Naive B cell (primary cell): ENCODE data around the gene DDX41. TPM values are rescaled to one million over a fixed set of nuclear protein-coding genes. Genes with fewer than 3 reads are reported as not detected.
A peak's percentile ranks its signal among the peaks of the same experiment; 100 is the strongest.

Experiments used
- ATAC-seq, 2 donors: fragments of 150-1000 bp; cut with Tn5 transposase; 2 replicates each; pipeline ENCODE4 v1.10.0; 2021; ENCODE audit warnings: low read depth in 2 of 2, mild to moderate bottlenecking in 2 of 2, moderate library complexity in 2 of 2
- DNase-seq: peaks from one replicate; pipeline ENCODE4 v3.0.0; 2022
- H3K27ac Mint-ChIP-seq, 6 donors: one replicate each; pipeline ENCODE4 v1.8.0; 2020 to 2022; ENCODE audit warnings: mild to moderate bottlenecking in 6 of 6, mixed read lengths in 6 of 6, moderate library complexity in 5 of 6, inconsistent platforms in 2 of 6
- H3K27me3 Mint-ChIP-seq, 3 donors: one replicate each; pipeline ENCODE4 v1.8.0; 2021 to 2022; ENCODE audit warnings: mixed read lengths in 3 of 3, mild to moderate bottlenecking in 1 of 3
- H3K36me3 Mint-ChIP-seq, 2 donors: one replicate each; pipeline ENCODE4 v1.8.0; 2020 to 2022; ENCODE audit warnings: mixed read lengths in 2 of 2, inconsistent platforms in 1 of 2, mild to moderate bottlenecking in 1 of 2
- H3K4me1 Mint-ChIP-seq, 3 donors: one replicate each; pipeline ENCODE4 v1.8.0; 2020 to 2022; ENCODE audit warnings: mixed read lengths in 3 of 3, inconsistent platforms in 1 of 3, mild to moderate bottlenecking in 1 of 3, moderate library complexity in 1 of 3
- H3K4me3 Mint-ChIP-seq, 8 donors: one replicate each; pipeline ENCODE4 v1.8.0; 2020 to 2022; ENCODE audit warnings: mild to moderate bottlenecking in 8 of 8, mixed read lengths in 8 of 8, moderate library complexity in 8 of 8, inconsistent platforms in 2 of 8
- H3K9me3 Mint-ChIP-seq, 7 donors: one replicate each; pipeline ENCODE4 v1.8.0; 2020 to 2022; ENCODE audit warnings: mixed read lengths in 7 of 7, mild to moderate bottlenecking in 5 of 7, inconsistent platforms in 2 of 7, moderate library complexity in 1 of 7
- polyA plus RNA-seq, 6 donors: library from polyadenylated mRNA; unstranded; fragments of 300-500 nt; fragmentation: Illumina TruSeq; gene quantifications; one replicate each; pipeline ENCODE4 v1.2.3, GENCODE V29; 2021; ENCODE audit warnings: low read depth in 6 of 6

The DDX41 gene
- polyA plus RNA-seq, 6 donors from 2014 or later: 25.8 to 72.8 (median 43.0) TPM

- Mint-ChIP-seq H3K27ac (peak overlapping the region in 1 of 6 donors; percentile 42), H3K36me3 (peaks cover 4 to 17% of the 10 kb centered on the region in 2 donors), H3K4me3 (no peak overlapping the region), H3K4me1 (peaks cover 0 to 21% (median 9%) of the 10 kb centered on the region in 3 donors), H3K9me3 (no peaks in the 10 kb centered on the region), H3K27me3 (no peaks in the 10 kb centered on the region)
- no peak for DNase-seq
- no peak for ATAC-seq
Measured at GRCh38 chr5:177530638-177531037, 13.9 kb upstream of the DDX41 start.

GRCh38 chr5:177529247-177530203 lies 12.8 kb upstream of the DDX41 start:
- ATAC-seq (no peak), DNase-seq (no peak)
- no peaks in the 10 kb centered on the region for H3K27me3 Mint-ChIP-seq
- peak overlapping the region in 4 of 6 donors; percentile 17 to 70 (median 44) for H3K27ac Mint-ChIP-seq
- H3K36me3 Mint-ChIP-seq: peaks cover 4 to 17% of the 10 kb centered on the region in 2 donors
- H3K4me3 Mint-ChIP-seq: peak overlapping the region in 1 of 8 donors; percentile 33
- no peaks in the 10 kb centered on the region for H3K9me3 Mint-ChIP-seq
- H3K4me1 Mint-ChIP-seq: peaks cover 0 to 23% (median 9%) of the 10 kb centered on the region in 3 donors

- Mint-ChIP-seq H3K27ac (no peak overlapping the region), H3K9me3 (no peaks in the 10 kb centered on the region), H3K4me1 (peaks cover 0 to 21% (median 9%) of the 10 kb centered on the region in 3 donors), H3K36me3 (peaks cover 4 to 17% of the 10 kb centered on the region in 2 donors), H3K4me3 (no peak overlapping the region), H3K27me3 (no peaks in the 10 kb centered on the region)
- ATAC-seq: no peak
- DNase-seq: no peak
Measured at GRCh38 chr5:177528631-177529030, 11.9 kb upstream of the DDX41 start.

GRCh38 chr5:177527595-177527994 lies 10.8 kb upstream of the DDX41 start:
- no peaks in the 10 kb centered on the region for H3K9me3 Mint-ChIP-seq
- ATAC-seq (no peak), DNase-seq (no peak)
- no peak overlapping the region for H3K27ac Mint-ChIP-seq
- no peak overlapping the region for H3K4me3 Mint-ChIP-seq
- peaks cover 4 to 17% of the 10 kb centered on the region in 2 donors for H3K36me3 Mint-ChIP-seq
- peaks cover 0 to 16% (median 6%) of the 10 kb centered on the region in 3 donors for H3K4me1 Mint-ChIP-seq
- no peaks in the 10 kb centered on the region for H3K27me3 Mint-ChIP-seq

GRCh38 chr5:177526791-177527190 lies 10.0 kb upstream of the DDX41 start:
- peaks cover 0 to 11% (median 5%) of the 10 kb centered on the region in 3 donors for H3K4me1 Mint-ChIP-seq
- no peaks in the 10 kb centered on the region for H3K9me3 Mint-ChIP-seq
- H3K4me3 Mint-ChIP-seq: no peak overlapping the region

GRCh38 chr5:177526191-177526590 lies 9.4 kb upstream of the DDX41 start:
- H3K27me3 Mint-ChIP-seq: no peaks in the 10 kb centered on the region
- H3K9me3 Mint-ChIP-seq: no peaks in the 10 kb centered on the region
- H3K27ac Mint-ChIP-seq: no peak overlapping the region
- DNase-seq (no peak), ATAC-seq (no peak)
- peaks cover 0 to 10% of the 10 kb centered on the region in 2 donors for H3K36me3 Mint-ChIP-seq
- H3K4me3 Mint-ChIP-seq: no peak overlapping the region
- peaks cover 4 to 14% (median 11%) of the 10 kb centered on the region in 3 donors for H3K4me1 Mint-ChIP-seq

More at GRCh38 chr5:177526791-177527190, 10.0 kb upstream of the DDX41 start:
- Mint-ChIP-seq H3K27ac (no peak overlapping the region), H3K27me3 (no peaks in the 10 kb centered on the region), H3K36me3 (peaks cover under 1 to 13% of the 10 kb centered on the region in 2 donors)
- ATAC-seq (no peak), DNase-seq (no peak)

- peaks cover 15 to 22% (median 17%) of the 10 kb centered on the region in 3 donors for H3K4me1 Mint-ChIP-seq
- H3K36me3 Mint-ChIP-seq: peaks cover 0 to 1% of the 10 kb centered on the region in 2 donors
- no peak overlapping the region for H3K27ac Mint-ChIP-seq
- no peak for DNase-seq
- no peaks in the 10 kb centered on the region for H3K9me3 Mint-ChIP-seq
- H3K4me3 Mint-ChIP-seq: no peak overlapping the region
- H3K27me3 Mint-ChIP-seq: no peaks in the 10 kb centered on the region
- ATAC-seq: no peak
Measured at GRCh38 chr5:177524941-177525655, 8.3 kb upstream of the DDX41 start.

GRCh38 chr5:177524539-177524900 lies 7.8 kb upstream of the DDX41 start:
- no peak for DNase-seq
- H3K4me3 Mint-ChIP-seq: no peak overlapping the region
- H3K36me3 Mint-ChIP-seq: no peaks in the 10 kb centered on the region
- H3K27ac Mint-ChIP-seq: no peak overlapping the region
- H3K4me1 Mint-ChIP-seq: peaks cover 20 to 27% (median 21%) of the 10 kb centered on the region in 3 donors
- no peaks in the 10 kb centered on the region for H3K9me3 Mint-ChIP-seq
- no peaks in the 10 kb centered on the region for H3K27me3 Mint-ChIP-seq
- no peak for ATAC-seq

- Mint-ChIP-seq H3K27me3 (no peaks in the 10 kb centered on the region), H3K27ac (peak overlapping the region in 2 of 6 donors; percentile 71 to 74)
- no peak for ATAC-seq
Measured at GRCh38 chr5:177523711-177524538, 7.2 kb upstream of the DDX41 start.

GRCh38 chr5:177520916-177521513 lies 4.3 kb upstream of the DDX41 start:
- peak overlapping the region in 4 of 6 donors; percentile 24 to 83 (median 64) for H3K27ac Mint-ChIP-seq
- H3K4me3 Mint-ChIP-seq: peak overlapping the region in 1 of 8 donors; percentile 73
- no peaks in the 10 kb centered on the region for H3K9me3 Mint-ChIP-seq
- no peak for ATAC-seq
- peaks cover 0 to 8% of the 10 kb centered on the region in 2 donors for H3K36me3 Mint-ChIP-seq
- H3K4me1 Mint-ChIP-seq: peaks cover 33 to 45% (median 40%) of the 10 kb centered on the region in 3 donors
- no peak for DNase-seq
- no peaks in the 10 kb centered on the region for H3K27me3 Mint-ChIP-seq

More at GRCh38 chr5:177523711-177524538, 7.2 kb upstream of the DDX41 start:
- no peaks in the 10 kb centered on the region for H3K36me3 Mint-ChIP-seq
- H3K9me3 Mint-ChIP-seq: no peaks in the 10 kb centered on the region
- H3K4me1 Mint-ChIP-seq: peaks cover 22 to 29% (median 26%) of the 10 kb centered on the region in 3 donors
- no peak overlapping the region for H3K4me3 Mint-ChIP-seq
- DNase-seq: no peak

GRCh38 chr5:177520271-177520670 lies 3.5 kb upstream of the DDX41 start:
- H3K36me3 Mint-ChIP-seq: peaks cover 0 to 8% of the 10 kb centered on the region in 2 donors
- ATAC-seq (no peak), DNase-seq (no peak)
- peak overlapping the region in 4 of 6 donors; percentile 37 to 85 (median 82) for H3K27ac Mint-ChIP-seq
- H3K4me3 Mint-ChIP-seq: peak overlapping the region in 2 of 8 donors; percentile 35 to 73
- no peaks in the 10 kb centered on the region for H3K27me3 Mint-ChIP-seq
- peaks cover 34 to 52% (median 48%) of the 10 kb centered on the region in 3 donors for H3K4me1 Mint-ChIP-seq
- H3K9me3 Mint-ChIP-seq: no peaks in the 10 kb centered on the region

- DNase-seq (no peak), ATAC-seq (no peak)
- Mint-ChIP-seq H3K36me3 (peaks cover 0 to 8% of the 10 kb centered on the region in 2 donors), H3K27me3 (no peaks in the 10 kb centered on the region), H3K4me3 (peak overlapping the region in 6 of 8 donors; percentile 20 to 71 (median 38)), H3K9me3 (no peaks in the 10 kb centered on the region), H3K27ac (peak overlapping the region in 5 of 6 donors; percentile 80 to 90 (median 83)), H3K4me1 (peaks cover 34 to 56% (median 53%) of the 10 kb centered on the region in 3 donors)
Measured at GRCh38 chr5:177519463-177520235, 2.9 kb upstream of the DDX41 start.
